GM21737 (cell line): Measurements from ENCODE around the gene LYPLA2.
"Not testable (repeated sequence)": the region's sequence is repeated elsewhere in the genome, so short reads cannot be mapped to it uniquely, and the experiment has no call there.

Experiments
- ATAC-seq: cut with Tn5 transposase; IDR thresholded peaks from one replicate; pipeline ENCODE4 v1.9.1; 2021; ENCODE audit warnings: mild to moderate bottlenecking, moderate library complexity; ENCODE audit not compliant: unreplicated experiment

LYPLA2 gene

DNA sequence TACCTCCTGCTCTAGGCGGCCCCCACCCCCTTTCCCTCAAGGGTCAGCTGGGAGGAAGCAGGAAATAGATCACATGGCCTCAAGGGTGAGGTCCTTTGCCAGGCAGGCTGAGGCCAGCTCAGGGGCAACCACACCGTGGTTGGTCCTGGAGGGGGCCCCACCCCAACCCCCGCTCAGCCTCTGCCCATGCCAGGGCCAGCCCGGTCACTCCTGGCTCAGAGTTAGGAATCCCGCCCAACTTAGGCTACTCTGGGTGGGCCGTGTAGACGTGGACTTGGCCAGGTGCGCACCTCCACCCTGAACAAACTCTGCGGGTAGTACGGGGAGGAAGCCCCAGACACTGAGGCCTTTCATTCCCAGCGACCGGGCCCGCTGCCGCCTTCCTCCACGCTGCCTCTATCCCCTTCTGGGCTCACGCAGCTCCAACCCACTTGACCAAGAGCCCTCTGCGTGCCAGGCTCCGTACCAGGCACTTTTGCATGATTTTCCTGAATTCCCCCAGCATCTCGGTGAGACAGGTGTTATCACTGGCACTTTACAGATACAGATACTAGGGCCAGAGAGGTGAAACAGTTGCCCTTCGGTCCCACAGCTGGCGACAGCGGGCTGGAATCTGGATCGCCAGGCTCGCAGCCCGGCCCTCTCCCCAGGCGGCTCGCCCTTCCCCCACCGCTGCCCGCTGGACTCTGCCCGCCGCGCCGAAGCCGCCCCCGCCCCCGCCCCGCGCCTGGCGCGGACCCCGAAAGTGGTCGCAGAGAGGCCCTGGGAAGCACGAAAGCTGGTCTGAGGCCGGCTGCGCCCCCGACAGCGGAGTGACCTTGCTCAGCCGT is 8.8 kb downstream of the LYPLA2 start:
- peak; percentile 3 for ATAC-seq

DNA sequence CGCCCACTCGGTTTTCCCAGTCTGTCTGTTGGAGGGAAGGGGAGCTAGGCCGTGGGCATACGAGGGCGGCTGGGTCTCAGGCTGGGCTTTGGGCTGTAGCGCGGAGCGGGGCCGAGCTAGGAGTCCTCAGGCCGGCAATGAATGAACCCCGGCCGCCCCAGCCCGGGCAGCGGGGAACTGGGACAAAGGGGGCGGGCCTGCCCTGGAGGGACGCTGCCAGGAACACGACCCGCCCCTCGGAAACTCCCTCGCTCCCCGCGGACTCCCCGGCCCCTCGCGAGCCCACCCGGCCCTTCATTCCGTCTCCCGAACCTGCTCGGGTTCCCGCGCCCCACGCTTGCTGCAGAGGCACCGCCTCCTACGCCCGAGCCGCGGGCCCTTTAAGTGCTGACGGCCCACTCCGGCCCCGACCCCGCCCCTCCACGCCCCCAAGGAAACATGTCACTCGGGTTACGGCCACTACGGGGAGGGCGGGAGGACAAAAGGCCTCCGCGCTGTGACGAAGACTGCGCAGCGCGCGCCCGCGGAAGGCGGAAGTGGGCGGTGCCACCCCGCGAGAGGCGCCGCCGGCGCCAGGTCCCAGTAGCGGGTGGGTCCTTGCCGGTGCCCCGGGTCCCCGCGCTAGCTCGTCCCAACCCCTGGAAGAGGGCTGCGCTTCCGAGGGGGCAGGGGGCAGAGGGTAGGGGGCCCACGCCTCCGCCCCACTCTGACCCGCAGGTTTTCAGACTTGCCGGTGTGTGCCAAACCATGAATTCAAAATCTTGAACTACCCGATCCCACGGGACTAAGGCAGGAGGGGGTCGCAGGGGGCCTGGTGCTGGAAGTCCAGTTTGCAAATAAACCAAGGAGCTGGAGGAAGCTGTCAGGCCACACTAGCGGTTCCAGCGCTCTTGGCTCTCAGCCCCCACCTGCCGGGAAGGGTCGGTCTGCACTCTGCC is 9.7 kb downstream of the LYPLA2 start, which contains the start of gene GALE:
Gene GALE, minus strand, starts transcription at position 355 of the 938 bp plus-strand sequence. CDS start 1,747 bp downstream, outside the sequence.
- ATAC-seq = peak; percentile 72

GRCh38 chr1:23801338-23801748 is 10.4 kb downstream of the LYPLA2 start:
- ATAC-seq = no peak

DNA sequence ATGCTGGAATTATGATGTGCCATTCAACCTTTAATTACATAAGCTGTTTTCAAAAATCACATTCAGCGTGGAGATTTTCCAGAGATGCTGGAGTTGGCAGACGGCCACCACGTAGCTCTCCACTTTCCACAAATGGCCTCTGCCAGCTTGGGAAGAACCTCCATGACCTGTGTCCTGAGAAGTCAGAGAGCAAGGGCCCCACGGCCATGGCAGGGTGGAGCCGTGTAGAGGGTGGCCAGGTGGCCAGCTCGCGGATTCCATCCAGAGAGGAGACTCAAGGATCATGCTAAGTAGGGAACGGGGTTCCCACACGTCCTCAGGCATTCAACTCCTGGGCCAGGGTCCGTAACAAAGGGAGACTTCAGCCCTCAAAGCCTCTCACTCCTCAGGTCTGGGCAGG is 10.9 kb downstream of the LYPLA2 start:
- no peak for ATAC-seq

GRCh38 chr1:23802809-23803342 is 11.9 kb downstream of the LYPLA2 start:
- not testable (repeated sequence) for ATAC-seq

GRCh38 chr1:23803674-23804073 is 12.7 kb downstream of the LYPLA2 start:
- no peak for ATAC-seq

DNA sequence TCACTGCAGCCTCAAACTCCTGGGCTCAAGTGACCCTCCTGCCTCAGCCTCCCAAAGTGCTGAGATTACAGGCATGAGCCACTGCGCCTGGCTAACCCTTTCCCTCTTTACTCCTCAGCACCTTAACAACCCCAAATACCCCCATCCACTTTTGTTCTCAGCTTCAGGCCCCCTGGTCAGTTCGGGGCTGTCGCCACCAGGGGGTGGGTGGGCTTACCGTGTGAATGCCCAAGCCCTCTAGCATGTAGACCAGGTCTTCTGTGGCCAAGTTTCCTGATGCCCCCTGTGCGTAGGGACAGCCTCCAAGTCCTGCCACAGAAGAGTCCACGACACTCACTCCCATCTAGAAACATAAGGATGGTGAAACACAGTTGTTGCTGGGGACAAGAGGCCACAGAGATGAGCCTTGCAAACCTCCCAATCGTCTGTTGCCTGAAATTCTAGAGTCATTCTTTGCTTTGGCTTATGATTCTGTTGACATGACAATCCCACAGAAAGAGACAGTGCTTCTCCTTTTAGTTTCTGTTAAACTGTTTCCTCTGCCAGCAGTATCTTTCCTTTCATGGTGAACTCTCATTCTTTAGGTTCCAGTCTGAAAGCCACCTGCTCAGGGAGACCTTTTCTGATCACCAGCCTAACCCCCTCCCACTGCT is 13.4 kb downstream of the LYPLA2 start:
- no peak for ATAC-seq

DNA sequence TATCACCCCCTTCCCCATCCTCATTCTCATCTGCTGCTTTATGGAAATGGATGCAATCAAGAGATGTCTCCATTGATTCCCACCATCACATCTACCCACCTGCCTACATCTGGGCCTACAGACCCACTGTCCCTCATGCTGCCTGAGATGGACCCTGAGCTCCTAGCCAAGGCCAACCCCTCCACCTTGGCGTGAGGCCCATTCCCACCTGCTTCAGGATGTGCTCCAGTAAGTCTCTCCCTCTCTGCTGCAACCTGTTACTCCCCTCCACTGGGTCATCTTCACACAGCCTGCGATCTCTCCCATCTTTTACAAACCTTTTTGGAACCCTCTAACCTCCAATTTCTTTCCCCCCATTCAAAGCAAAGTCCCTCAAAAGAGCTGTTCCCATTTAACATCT is 14.1 kb downstream of the LYPLA2 start:
- no peak for ATAC-seq

- ATAC-seq = no peak
These were observed 15.3 kb downstream of the LYPLA2 start for GRCh38 chr1:23806280-23806679.

GRCh38 chr1:23807453-23807852 is 16.5 kb downstream of the LYPLA2 start:
- ATAC-seq = no peak

GRCh38 chr1:23809751-23810171 is 18.8 kb downstream of the LYPLA2 start:
- ATAC-seq = no peak

DNA sequence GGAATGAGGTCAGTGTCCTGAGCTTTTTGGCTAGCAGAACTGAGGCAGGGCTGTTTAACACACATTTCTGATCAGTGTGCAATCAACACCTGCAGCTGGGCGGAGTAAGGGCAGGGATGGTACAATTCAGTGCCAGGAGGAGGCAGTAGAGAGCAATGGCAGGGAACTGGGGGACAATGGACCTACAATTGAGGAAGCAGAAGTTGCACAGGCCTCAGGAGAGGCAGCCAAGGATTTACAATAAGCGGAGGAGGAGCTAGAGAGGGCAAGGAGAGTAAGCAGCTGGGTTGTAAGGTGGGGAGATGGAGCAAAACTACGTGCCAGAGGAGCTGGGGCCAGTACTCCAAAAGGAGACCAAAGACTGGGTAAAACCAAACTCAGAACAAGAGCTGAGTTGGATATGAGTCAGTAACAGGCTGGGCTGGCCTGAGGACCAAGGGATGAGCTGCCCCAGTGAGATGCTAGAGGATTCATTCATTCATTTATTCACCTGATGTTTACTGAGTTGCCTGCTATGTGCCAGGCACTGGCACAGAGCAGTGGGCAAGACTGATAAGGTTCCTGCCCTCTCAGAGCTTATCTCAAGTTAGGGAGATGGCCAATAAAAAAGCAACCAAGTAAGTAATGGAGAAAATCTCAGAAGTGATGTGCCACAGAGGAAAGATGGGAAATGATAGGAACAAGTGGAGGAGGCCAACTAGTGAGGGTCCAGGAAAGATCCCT is 20.0 kb downstream of the LYPLA2 start:
- no peak for ATAC-seq

DNA sequence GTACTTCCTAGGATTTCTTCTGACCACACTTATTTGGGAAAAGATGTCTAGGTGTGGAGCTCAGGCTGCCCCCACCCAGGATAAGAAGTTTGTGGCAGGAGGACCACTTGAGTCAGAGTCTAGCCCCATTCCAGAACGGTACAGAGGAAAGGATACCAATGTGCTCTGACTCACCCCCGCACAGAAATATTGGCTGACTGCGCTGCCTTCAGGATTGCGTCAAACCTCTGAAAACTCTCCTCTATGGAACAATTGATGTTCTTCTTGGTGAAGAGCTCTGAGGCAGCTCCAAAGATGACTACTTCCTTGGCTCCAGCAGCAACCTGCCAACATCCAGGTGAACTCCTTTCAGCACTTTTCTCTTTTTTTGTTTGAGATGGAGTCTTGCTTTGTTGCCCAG is 23.1 kb downstream of the LYPLA2 start:
- ATAC-seq = no peak

GRCh38 chr1:23816361-23816760 is 25.4 kb downstream of the LYPLA2 start:
- no peak for ATAC-seq

DNA sequence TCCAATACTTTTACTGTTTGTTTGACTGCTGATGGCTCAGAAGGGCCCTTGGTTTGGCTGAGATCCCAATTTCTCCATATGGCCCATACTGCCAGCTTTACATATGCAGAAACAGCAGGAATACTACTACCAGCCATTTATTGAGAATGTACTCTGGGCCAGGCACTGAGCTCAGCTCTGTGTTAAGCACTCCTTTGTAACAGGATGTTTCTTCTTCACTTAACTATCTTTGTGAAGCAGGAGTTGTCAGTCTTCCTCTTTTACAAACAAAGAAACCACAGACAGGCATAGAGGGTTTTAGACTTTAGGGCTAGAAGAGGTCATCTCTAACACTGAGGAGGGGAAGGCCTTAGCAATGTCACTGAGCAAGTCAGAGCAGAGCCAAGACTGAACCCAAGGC is 26.0 kb downstream of the LYPLA2 start:
- ATAC-seq = no peak

DNA sequence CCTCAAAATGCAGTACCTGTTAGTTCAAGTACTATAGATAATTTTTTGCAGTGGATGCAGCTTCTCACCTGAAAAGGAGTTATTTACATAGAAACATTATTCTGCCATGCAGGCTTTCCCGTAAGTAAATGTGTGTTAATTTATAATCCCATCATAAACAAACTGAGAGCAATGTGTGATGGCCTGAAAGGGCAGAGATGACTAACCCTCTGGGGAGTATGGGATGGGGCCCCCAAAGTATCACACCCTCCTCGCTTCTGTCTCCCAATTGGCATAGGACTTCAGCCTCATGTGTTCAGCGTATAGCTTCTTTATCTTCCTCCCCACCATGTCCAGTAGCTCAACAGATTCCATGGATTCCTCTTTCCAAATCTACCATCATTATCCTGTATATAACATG is 26.7 kb downstream of the LYPLA2 start:
- ATAC-seq = no peak

DNA sequence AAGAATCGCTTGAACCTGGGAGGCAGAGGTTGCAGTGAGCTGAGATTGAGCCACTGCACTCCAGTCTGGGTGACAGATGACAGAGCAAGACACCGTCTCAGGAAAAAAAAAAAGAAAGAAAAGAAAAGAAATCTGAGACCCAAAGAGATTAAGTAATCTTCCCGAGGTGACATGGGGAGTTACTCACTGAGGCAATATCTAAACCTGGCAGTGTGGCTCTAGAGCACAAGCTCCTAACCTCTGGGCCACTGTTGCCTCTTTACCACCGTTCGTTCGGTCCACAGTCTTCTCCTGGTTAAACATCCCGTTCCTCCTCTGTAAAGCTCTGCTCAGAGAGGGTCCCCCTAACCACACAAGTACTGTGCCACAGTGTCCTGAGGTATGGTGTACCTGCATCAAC is 32.8 kb downstream of the LYPLA2 start:
- no peak for ATAC-seq

- ATAC-seq = no peak
These were observed 33.7 kb downstream of the LYPLA2 start for GRCh38 chr1:23824711-23825075.

DNA sequence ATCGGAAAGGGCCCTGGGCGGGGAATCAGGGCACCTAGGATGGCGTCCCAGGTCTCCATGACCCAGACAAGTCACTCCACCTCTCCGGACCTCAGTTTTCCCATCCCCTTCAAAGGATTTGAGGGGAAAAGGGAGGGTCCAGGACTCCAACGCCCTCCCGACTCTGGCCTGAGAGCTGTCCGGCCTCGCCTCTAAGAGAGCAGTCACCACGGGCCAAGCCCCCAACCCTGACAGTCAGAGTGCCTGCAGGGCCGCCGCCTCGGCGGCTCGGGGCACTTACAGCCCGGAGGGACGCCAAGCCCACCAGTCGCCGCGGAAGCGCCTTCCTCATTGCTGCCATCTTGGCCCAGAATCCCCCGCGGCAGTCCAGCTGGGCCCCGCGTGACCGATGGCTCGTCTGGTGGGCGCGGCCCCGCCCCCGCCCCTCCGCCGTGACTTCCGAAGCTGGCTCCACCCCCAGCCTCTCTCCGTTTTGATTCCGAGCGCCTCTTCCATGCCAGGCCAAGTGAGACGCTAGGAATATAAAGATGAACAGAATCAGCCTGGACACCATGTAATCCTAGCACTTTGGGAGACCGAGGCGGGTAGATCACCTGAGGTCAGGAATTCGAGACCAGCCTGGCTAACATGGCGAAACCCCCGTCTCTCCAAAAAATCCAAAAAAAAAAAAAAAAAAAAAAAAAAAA is 34.3 kb downstream of the LYPLA2 start, which contains the start of gene HMGCL:
Gene HMGCL, minus strand, starts transcription at position 354 of the 686 bp plus-strand sequence. Its CDS starts 14 bp downstream, at position 340.
- peak; percentile 82 for ATAC-seq
